Gastroesophageal sphincter (tissue), 4 donors: Measurements from ENCODE around the gene FER. TPM values are rescaled to one million over a fixed set of nuclear protein-coding genes. Genes with fewer than 3 reads are reported as not detected.

Experiments
- ATAC-seq: fragments of 150-250 bp; one replicate; pipeline ENCODE4 v1.9.1; 2016; ENCODE audit warnings: mild to moderate bottlenecking, moderate library complexity
- H3K27ac ChIP-seq, 4 donors: fragments of 200-600 bp; sonication (generic) in 3 of 4; 1 replicate in 3 of 4; 2 replicates in 1 of 4; pipeline ENCODE4 v1.5.1; 2016 to 2019
- H3K27me3 ChIP-seq: fragments of 200-600 bp; sonication (generic); one replicate; pipeline ENCODE4 v1.5.1; 2019
- H3K36me3 ChIP-seq, 2 donors: fragments of 200-600 bp; sonication (generic); one replicate each; pipeline ENCODE4 v1.5.1; 2019; ENCODE audit warnings: control low read depth in 1 of 2
- H3K4me1 ChIP-seq, 3 donors: fragments of 200-600 bp; sonication (generic); 1 replicate in 2 of 3; 2 replicates in 1 of 3; pipeline ENCODE4 v1.5.1; 2016 to 2019; ENCODE audit warnings: control low read depth in 2 of 3
- H3K4me3 ChIP-seq, 2 donors: fragments of 200-600 bp; sonication (generic); one replicate each; pipeline ENCODE4 v1.5.1; 2019; ENCODE audit warnings: mild to moderate bottlenecking in 1 of 2, moderate library complexity in 1 of 2
- H3K9me3 ChIP-seq, 3 donors: fragments of 200-600 bp; sonication (generic); one replicate each; pipeline ENCODE4 v1.5.1; 2017 to 2019; ENCODE audit warnings: control low read depth in 2 of 3
- CTCF ChIP-seq, 4 experiments: fragments of 200-600 bp in 2 of 4; fragments of 450-650 bp in 2 of 4; sonication (generic) in 1 of 4; IDR thresholded peaks; one replicate each; pipeline ENCODE4 v1.5.1; 2017 to 2019; ENCODE audit warnings: antibody characterized with exemption in 4 of 4, mild to moderate bottlenecking in 2 of 4, moderate library complexity in 2 of 4
- EP300 ChIP-seq: sonication (generic); formaldehyde crosslinking; IDR thresholded peaks from one replicate; pipeline ENCODE4 v1.6.1; 2017; ENCODE audit warnings: antibody characterized with exemption, mild to moderate bottlenecking
- POLR2A ChIP-seq, 2 donors: fragments of 450-650 bp; IDR thresholded peaks; one replicate each; pipeline ENCODE4 v1.6.1; 2017; ENCODE audit warnings: antibody characterized with exemption in 2 of 2, mild to moderate bottlenecking in 2 of 2, moderate library complexity in 1 of 2
- POLR2AphosphoS5 ChIP-seq: sonication (generic); formaldehyde crosslinking; IDR thresholded peaks from one replicate; pipeline ENCODE4 v1.6.1; 2017; ENCODE audit warnings: antibody characterized with exemption
- WGBS, 2 donors: methylation state at CpG; one replicate each; pipeline ENCODE4 v1.1.5; 2018; ENCODE audit warnings: low coverage in 1 of 2; 5-methylcytosine and 5-hydroxymethylcytosine counted together
- total RNA-seq, 4 donors: library from RNA; depleted of rRNA; stranded (reverse); fragments of >200 nt; gene quantifications; one replicate each; pipeline ENCODE4 v1.1.0, GENCODE V29; 2016

Gene FER
- total RNA-seq, 4 donors from 2014 or later = 23.2 to 45.3 (median 32.5) TPM

- 94 to 96% methylated on average over 3 of the region's 3 CpGs for WGBS, 2 donors
- Histone ChIP-seq H3K36me3 (no peaks in the 10 kb centered on the region), H3K4me3 (no peak overlapping the region), H3K27ac (no peak overlapping the region), H3K4me1 (no peaks in the 10 kb centered on the region), H3K9me3 (no peaks in the 10 kb centered on the region), H3K27me3 (no peaks in the 10 kb centered on the region)
- no peak for ATAC-seq
- TF ChIP-seq POLR2AphosphoS5 (no peak), EP300 (no peak), CTCF (IDR thresholded peaks at IDR 0.05) (no peak), POLR2A (IDR thresholded peaks at IDR 0.05) (no peak)
These were observed 333.2 kb downstream of the FER start for GRCh38 chr5:109080896-109081295.

- no peaks in the 10 kb centered on the region for H3K9me3 ChIP-seq
- no peak for ATAC-seq
These were observed 336.2 kb downstream of the FER start for GRCh38 chr5:109083937-109084336.

GRCh38 chr5:109089191-109089590 lies 341.5 kb downstream of the FER start:
- TF ChIP-seq CTCF (IDR thresholded peaks at IDR 0.05) = no peak
- no peak for TF ChIP-seq POLR2A (IDR thresholded peaks at IDR 0.05)
- no peak for TF ChIP-seq EP300
- TF ChIP-seq POLR2AphosphoS5 = no peak
- H3K27ac ChIP-seq = no peak overlapping the region
- H3K27me3 ChIP-seq = no peaks in the 10 kb centered on the region
- no peaks in the 10 kb centered on the region for H3K36me3 ChIP-seq
- no peaks in the 10 kb centered on the region for H3K9me3 ChIP-seq
- no peak overlapping the region for H3K4me3 ChIP-seq
- no peak for ATAC-seq
- H3K4me1 ChIP-seq = no peaks in the 10 kb centered on the region

More at GRCh38 chr5:109083937-109084336, 336.2 kb downstream of the FER start:
- H3K36me3 ChIP-seq = no peaks in the 10 kb centered on the region
- no peak overlapping the region for H3K27ac ChIP-seq
- WGBS, 2 donors = 94 to 100% methylated on average over 1 of the region's 1 CpG
- H3K27me3 ChIP-seq = no peaks in the 10 kb centered on the region
- no peak overlapping the region for H3K4me3 ChIP-seq
- no peaks in the 10 kb centered on the region for H3K4me1 ChIP-seq
- TF ChIP-seq POLR2AphosphoS5 = no peak
- TF ChIP-seq CTCF (IDR thresholded peaks at IDR 0.05) = no peak
- no peak for TF ChIP-seq EP300
- no peak for TF ChIP-seq POLR2A (IDR thresholded peaks at IDR 0.05)

GRCh38 chr5:109099081-109099480 lies 351.4 kb downstream of the FER start:
- no peaks in the 10 kb centered on the region for H3K36me3 ChIP-seq
- H3K27me3 ChIP-seq = no peaks in the 10 kb centered on the region
- H3K9me3 ChIP-seq = no peaks in the 10 kb centered on the region
- ATAC-seq = no peak
- WGBS, 2 donors = 28 to 88% methylated on average over 1 of the region's 1 CpG
- H3K27ac ChIP-seq = no peak overlapping the region
- no peaks in the 10 kb centered on the region for H3K4me1 ChIP-seq
- no peak for TF ChIP-seq CTCF (IDR thresholded peaks at IDR 0.05)
- TF ChIP-seq POLR2A (IDR thresholded peaks at IDR 0.05) = no peak
- TF ChIP-seq EP300 = no peak
- TF ChIP-seq POLR2AphosphoS5 = no peak
- no peak overlapping the region for H3K4me3 ChIP-seq

- ATAC-seq = no peak
- TF ChIP-seq EP300 = no peak
- TF ChIP-seq POLR2AphosphoS5 = no peak
- no peak for TF ChIP-seq POLR2A (IDR thresholded peaks at IDR 0.05)
- no peak for TF ChIP-seq CTCF (IDR thresholded peaks at IDR 0.05)
- Histone ChIP-seq H3K9me3 (no peaks in the 10 kb centered on the region), H3K4me1 (peaks cover 0 to 7% (median 0%) of the 10 kb centered on the region in 3 donors), H3K4me3 (no peak overlapping the region), H3K27ac (no peak overlapping the region), H3K36me3 (no peaks in the 10 kb centered on the region), H3K27me3 (no peaks in the 10 kb centered on the region)
- 76 to 77% methylated on average over 2 of the region's 2 CpGs for WGBS, 2 donors
These were observed 353.3 kb downstream of the FER start for GRCh38 chr5:109100971-109101370.
